Uterus (tissue), 2 donors: Measurements from ENCODE around the gene BRSK2.

Experiments used
- CTCF ChIP-seq, 4 experiments: fragments of 200-600 bp in 2 of 4; fragments of 450-650 bp in 2 of 4; sonication (generic) in 2 of 4; IDR thresholded peaks; one replicate each; pipeline ENCODE4 v1.5.1; 2016 to 2019; ENCODE audit warnings: antibody characterized with exemption in 4 of 4, mild to moderate bottlenecking in 2 of 4, moderate library complexity in 1 of 4
- POLR2A ChIP-seq, 2 donors: fragments of 450-650 bp; IDR thresholded peaks; one replicate each; pipeline ENCODE4 v1.6.1; 2016; ENCODE audit warnings: antibody characterized with exemption in 2 of 2, mild to moderate bottlenecking in 1 of 2, moderate library complexity in 1 of 2

- TF ChIP-seq CTCF (IDR thresholded peaks at IDR 0.05): no peak
- TF ChIP-seq POLR2A (IDR thresholded peaks at IDR 0.05): no peak
Observed at GRCh38 chr11:1511937-1512496, 122.3 kb downstream of the BRSK2 start.
